ENCODE measurements around the gene ERC2. TPM values are rescaled to one million over a fixed set of nuclear protein-coding genes. Genes with fewer than 3 reads are reported as not detected.
A peak's percentile ranks its signal among the peaks of the same experiment; 100 is the strongest.

The ERC2 gene
- total and polyA plus RNA-seq, 12 donors, result 0.22 to 4.2 (median 1.7) TPM

GRCh38 chr3:55989366-55989765 is 478.9 kb downstream of the ERC2 start:
- WGBS, 2 donors, result 67 to 82% methylated on average over 2 of the region's 2 CpGs
- no peak for TF ChIP-seq CTCF (IDR thresholded peaks at IDR 0.05)
- Histone ChIP-seq H3K36me3 (no peaks in the 10 kb centered on the region), H3K27ac (no peak overlapping the region), H3K4me3 (no peak overlapping the region), H3K27me3 (peaks cover 0 to 13% (median 0%) of the 10 kb centered on the region in 7 donors), H3K9me3 (no peaks in the 10 kb centered on the region), H3K4me1 (no peaks in the 10 kb centered on the region)
- DNase-seq (no peak), ATAC-seq (no peak)
- intact Hi-C loops (cut with DNase I), result no loop called here

GRCh38 chr3:55988905-55989304 is 479.4 kb downstream of the ERC2 start:
- Histone ChIP-seq H3K4me1 (no peaks in the 10 kb centered on the region), H3K27ac (no peak overlapping the region), H3K27me3 (peaks cover 0 to 9% (median 0%) of the 10 kb centered on the region in 7 donors), H3K9me3 (no peaks in the 10 kb centered on the region), H3K36me3 (no peaks in the 10 kb centered on the region), H3K4me3 (no peak overlapping the region)
- 39 to 67% methylated on average over 3 of the region's 3 CpGs for WGBS, 2 donors
- intact Hi-C loops (cut with DNase I), result no loop called here
- ATAC-seq, result peak in 1 of 8 donors; percentile 34
- TF ChIP-seq CTCF (IDR thresholded peaks at IDR 0.05), result no peak
- peak in 1 of 2 donors; percentile 5 for DNase-seq

GRCh38 chr3:55984626-55985025 is 483.6 kb downstream of the ERC2 start:
- Histone ChIP-seq H3K36me3 (no peaks in the 10 kb centered on the region), H3K9me3 (no peaks in the 10 kb centered on the region), H3K4me1 (no peaks in the 10 kb centered on the region), H3K27ac (no peak overlapping the region), H3K4me3 (no peak overlapping the region), H3K27me3 (peaks cover 0 to 4% (median 0%) of the 10 kb centered on the region in 7 donors)
- 92% methylated on average over 5 of the region's 5 CpGs for WGBS, 2 donors
- no peak for DNase-seq
- intact Hi-C loops (cut with DNase I), result no loop called here
- no peak for TF ChIP-seq CTCF (IDR thresholded peaks at IDR 0.05)
- ATAC-seq, result no peak

- DNase-seq (no peak), ATAC-seq (peak in 3 of 8 donors; percentile 11 to 57 (median 34))
- no peaks in the 10 kb centered on the region for H3K9me3 ChIP-seq
- WGBS, 2 donors, result 44 to 60% methylated on average over 6 of the region's 6 CpGs
- no peaks in the 10 kb centered on the region for H3K36me3 ChIP-seq
- no peaks in the 10 kb centered on the region for H3K27me3 ChIP-seq
- H3K4me3 ChIP-seq, result no peak overlapping the region
- no peak overlapping the region for H3K27ac ChIP-seq
- TF ChIP-seq CTCF (IDR thresholded peaks at IDR 0.05), result no peak
- H3K4me1 ChIP-seq, result peaks cover 0 to 9% (median 0%) of the 10 kb centered on the region in 9 donors
- intact Hi-C loops (cut with DNase I), result no loop called here
These were observed 489.3 kb downstream of the ERC2 start for GRCh38 chr3:55978953-55979352.

Data from heart right ventricle (tissue), 16 donors.